ENCODE data around the gene POLDIP3. TPM values are rescaled to one million over a fixed set of nuclear protein-coding genes. Genes with fewer than 3 reads are reported as not detected.
A peak's percentile ranks its signal among the peaks of the same experiment; 100 is the strongest.

The POLDIP3 gene
- total RNA-seq, 6 experiments from 2014 or later, result 17.1 to 22.6 (median 21.1) TPM

- Histone ChIP-seq H3K36me3 (peaks cover 0 to 36% (median 17%) of the 10 kb centered on the region in 4 donors), H3K27me3 (no peaks in the 10 kb centered on the region), H3K27ac (no peak overlapping the region), H3K4me3 (no peak overlapping the region), H3K9me3 (no peaks in the 10 kb centered on the region), H3K4me1 (peaks cover 0 to 12% (median 3%) of the 10 kb centered on the region in 4 donors)
- DNase-seq (no peak), ATAC-seq (peak in 3 of 4 donors; percentile 15 to 47 (median 43))
- 8% methylated on average over 2 of the region's 3 CpGs for WGBS (ENCODE audit: insufficient coverage, low coverage, low lambda C conversion rate, missing lambda C conversion rate)
- TF ChIP-seq POLR2A (IDR thresholded peaks at IDR 0.05) (no peak), CTCF (IDR thresholded peaks at IDR 0.05) (no peak)
- intact Hi-C loops (cut with DNase I), result no loop called here
These were observed 10.3 kb downstream of the POLDIP3 start for GRCh38 chr22:42604403-42604802.

- ATAC-seq, result no peak
- peaks cover 0 to 12% (median 3%) of the 10 kb centered on the region in 4 donors for H3K4me1 ChIP-seq
- peaks cover 0 to 45% (median 25%) of the 10 kb centered on the region in 4 donors for H3K36me3 ChIP-seq
- H3K27ac ChIP-seq, result no peak overlapping the region
- no peak overlapping the region for H3K4me3 ChIP-seq
- intact Hi-C loops (cut with DNase I), result no loop called here
- TF ChIP-seq POLR2A (IDR thresholded peaks at IDR 0.05) (no peak), CTCF (IDR thresholded peaks at IDR 0.05) (no peak)
- H3K27me3 ChIP-seq, result no peaks in the 10 kb centered on the region
- H3K9me3 ChIP-seq, result no peaks in the 10 kb centered on the region
- DNase-seq, result no peak
- WGBS (ENCODE audit: insufficient coverage, low coverage, low lambda C conversion rate, missing lambda C conversion rate), result 92% methylated on average over 2 of the region's 2 CpGs
These were observed 11.3 kb downstream of the POLDIP3 start for GRCh38 chr22:42603427-42603826.

- WGBS (ENCODE audit: insufficient coverage, low coverage, low lambda C conversion rate, missing lambda C conversion rate), result 9% methylated on average over 1 of the region's 2 CpGs
- peak overlapping the region in 1 of 3 donors; percentile 38 for H3K27ac ChIP-seq
- no peaks in the 10 kb centered on the region for H3K9me3 ChIP-seq
- H3K36me3 ChIP-seq, result peaks cover 0 to 54% (median 28%) of the 10 kb centered on the region in 4 donors
- intact Hi-C loops (cut with DNase I), result no loop called here
- peaks cover 0 to 12% (median 3%) of the 10 kb centered on the region in 4 donors for H3K4me1 ChIP-seq
- H3K4me3 ChIP-seq, result no peak overlapping the region
- DNase-seq (no peak), ATAC-seq (peak in 2 of 4 donors; percentile 9 to 43)
- TF ChIP-seq POLR2A (IDR thresholded peaks at IDR 0.05) (no peak), CTCF (IDR thresholded peaks at IDR 0.05) (no peak)
- no peaks in the 10 kb centered on the region for H3K27me3 ChIP-seq
These were observed 12.2 kb downstream of the POLDIP3 start for GRCh38 chr22:42602470-42602869.

- DNase-seq, result no peak
These were observed 12.7 kb downstream of the POLDIP3 start for GRCh38 chr22:42601879-42602465.

More at GRCh38 chr22:42601879-42602465, 12.7 kb downstream of the POLDIP3 start:
- no peak overlapping the region for H3K4me3 ChIP-seq
- no peaks in the 10 kb centered on the region for H3K27me3 ChIP-seq
- peak overlapping the region in 1 of 3 donors; percentile 38 for H3K27ac ChIP-seq
- WGBS (ENCODE audit: insufficient coverage, low coverage, low lambda C conversion rate, missing lambda C conversion rate), result 51% methylated on average over 6 of the region's 6 CpGs
- peaks cover 0 to 12% (median 3%) of the 10 kb centered on the region in 4 donors for H3K4me1 ChIP-seq
- TF ChIP-seq POLR2A (IDR thresholded peaks at IDR 0.05), result no peak
- TF ChIP-seq CTCF (IDR thresholded peaks at IDR 0.05), result no peak
- intact Hi-C loops (cut with DNase I), result no loop called here
- H3K9me3 ChIP-seq, result no peaks in the 10 kb centered on the region
- H3K36me3 ChIP-seq, result peaks cover 0 to 59% (median 29%) of the 10 kb centered on the region in 4 donors
- ATAC-seq, result peak; percentile 65 to 86 (median 70)
